Measurements from ENCODE around the gene DNM3.

DNA sequence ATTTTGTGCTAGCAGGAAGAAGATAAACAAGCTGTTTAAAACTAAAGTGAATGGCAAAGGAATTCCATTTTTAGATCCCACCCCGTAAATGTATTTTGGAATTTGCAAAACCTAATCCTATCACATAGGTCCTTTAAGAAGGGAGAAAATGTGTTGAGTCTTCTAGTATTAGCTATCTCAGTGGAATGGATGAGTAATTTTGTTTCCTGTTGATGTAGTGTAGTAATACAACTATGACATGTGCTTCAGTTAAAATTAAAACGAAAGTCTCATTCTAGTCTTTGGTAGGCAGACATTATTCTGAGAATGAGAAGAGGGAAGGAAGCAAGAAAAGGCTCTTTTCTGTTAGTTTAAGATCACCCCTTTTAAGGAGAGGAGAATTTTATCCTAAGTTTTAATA is 313.3 kb downstream of the DNM3 start:
- TF ChIP-seq, protein P1, sequence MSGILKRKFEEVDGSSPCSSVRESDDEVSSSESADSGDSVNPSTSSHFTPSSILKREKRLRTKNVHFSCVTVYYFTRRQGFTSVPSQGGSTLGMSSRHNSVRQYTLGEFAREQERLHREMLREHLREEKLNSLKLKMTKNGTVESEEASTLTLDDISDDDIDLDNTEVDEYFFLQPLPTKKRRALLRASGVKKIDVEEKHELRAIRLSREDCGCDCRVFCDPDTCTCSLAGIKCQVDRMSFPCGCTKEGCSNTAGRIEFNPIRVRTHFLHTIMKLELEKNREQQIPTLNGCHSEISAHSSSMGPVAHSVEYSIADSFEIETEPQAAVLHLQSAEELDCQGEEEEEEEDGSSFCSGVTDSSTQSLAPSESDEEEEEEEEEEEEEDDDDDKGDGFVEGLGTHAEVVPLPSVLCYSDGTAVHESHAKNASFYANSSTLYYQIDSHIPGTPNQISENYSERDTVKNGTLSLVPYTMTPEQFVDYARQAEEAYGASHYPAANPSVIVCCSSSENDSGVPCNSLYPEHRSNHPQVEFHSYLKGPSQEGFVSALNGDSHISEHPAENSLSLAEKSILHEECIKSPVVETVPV (CRISPR knock-in tag; IDR thresholded peaks at IDR 0.05), result no peak
- TF ChIP-seq CREB5 (CRISPR knock-in tag; IDR thresholded peaks at IDR 0.05; ENCODE audit: low read depth), result no peak
- TF ChIP-seq OSR1 (CRISPR knock-in tag; IDR thresholded peaks at IDR 0.05), result 0 out of 2 replicates have a peak, but pooled peaks have one; percentile 53
- TF ChIP-seq ZFP3 (CRISPR knock-in tag; IDR thresholded peaks at IDR 0.05), result no peak
- TF ChIP-seq GLIS3 (CRISPR knock-in tag; IDR thresholded peaks at IDR 0.05), result no peak
- no peak for TF ChIP-seq TSHZ2 (CRISPR knock-in tag; IDR thresholded peaks at IDR 0.05)
- no peak for TF ChIP-seq RARB (CRISPR knock-in tag; IDR thresholded peaks at IDR 0.05)
- TF ChIP-seq PPARA (CRISPR knock-in tag; IDR thresholded peaks at IDR 0.05; ENCODE audit: borderline replicate concordance), result no peak
- TF ChIP-seq TCF4 (CRISPR knock-in tag; IDR thresholded peaks at IDR 0.05; ENCODE audit: borderline replicate concordance), result no peak
- TF ChIP-seq, protein P2, sequence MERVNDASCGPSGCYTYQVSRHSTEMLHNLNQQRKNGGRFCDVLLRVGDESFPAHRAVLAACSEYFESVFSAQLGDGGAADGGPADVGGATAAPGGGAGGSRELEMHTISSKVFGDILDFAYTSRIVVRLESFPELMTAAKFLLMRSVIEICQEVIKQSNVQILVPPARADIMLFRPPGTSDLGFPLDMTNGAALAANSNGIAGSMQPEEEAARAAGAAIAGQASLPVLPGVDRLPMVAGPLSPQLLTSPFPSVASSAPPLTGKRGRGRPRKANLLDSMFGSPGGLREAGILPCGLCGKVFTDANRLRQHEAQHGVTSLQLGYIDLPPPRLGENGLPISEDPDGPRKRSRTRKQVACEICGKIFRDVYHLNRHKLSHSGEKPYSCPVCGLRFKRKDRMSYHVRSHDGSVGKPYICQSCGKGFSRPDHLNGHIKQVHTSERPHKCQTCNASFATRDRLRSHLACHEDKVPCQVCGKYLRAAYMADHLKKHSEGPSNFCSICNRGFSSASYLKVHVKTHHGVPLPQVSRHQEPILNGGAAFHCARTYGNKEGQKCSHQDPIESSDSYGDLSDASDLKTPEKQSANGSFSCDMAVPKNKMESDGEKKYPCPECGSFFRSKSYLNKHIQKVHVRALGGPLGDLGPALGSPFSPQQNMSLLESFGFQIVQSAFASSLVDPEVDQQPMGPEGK (CRISPR knock-in tag; IDR thresholded peaks at IDR 0.05; ENCODE audit: borderline replicate concordance), result no peak
- TF ChIP-seq ZNF565 (CRISPR knock-in tag; conservative IDR thresholded peaks at IDR 0.05; ENCODE audit: low read depth), result no peak
- TF ChIP-seq ZNF8 (CRISPR knock-in tag; IDR thresholded peaks at IDR 0.05), result no peak

Data from SK-N-SH treated with all-trans-retinoic acid at 6 μM for 48 hours (cell line).